GM08714 (cell line): Measurements from ENCODE around the gene GALNTL6.
"Not testable (repeated sequence)": the region's sequence is repeated elsewhere in the genome, so short reads cannot be mapped to it uniquely, and the experiment has no call there.

Source experiments
- H3K4me3 ChIP-seq: fragments of 200-500 bp; sonication (Bioruptor generic); 2 replicates; pipeline ENCODE4 v1.5.1; 2014; ENCODE audit warnings: mild to moderate bottlenecking, low read length, inconsistent platforms
- ZNF274 ChIP-seq: IDR thresholded peaks from 2 replicates; pipeline ENCODE4 v1.6.1; 2012; ENCODE audit warnings: mild to moderate bottlenecking, low read depth, low read length

GALNTL6 gene

GRCh38 chr4:172869621-172870268 lies 1056.5 kb downstream of the GALNTL6 start:
- H3K4me3 ChIP-seq, result no peak overlapping the region
- no peak for TF ChIP-seq ZNF274

DNA sequence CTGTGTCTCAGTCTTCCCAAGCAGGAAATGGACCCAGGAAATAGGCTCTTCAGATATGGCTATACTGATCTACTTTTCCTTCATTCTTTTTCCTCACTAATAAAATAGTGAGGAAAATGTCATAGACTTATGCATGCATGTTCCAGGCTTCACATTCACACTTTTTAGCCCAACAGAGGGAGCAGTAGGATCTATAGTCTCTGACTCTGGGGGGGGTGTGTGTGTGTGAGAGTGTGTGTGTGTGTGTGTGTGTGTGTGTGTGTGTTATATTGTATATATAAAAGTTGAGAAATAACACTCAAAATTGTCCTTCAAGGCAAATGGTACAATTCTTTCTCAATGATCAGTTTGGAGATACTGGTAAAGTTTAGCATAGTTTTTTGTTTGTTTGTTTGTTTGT lies 1058.2 kb downstream of the GALNTL6 start:
- H3K4me3 ChIP-seq, result no peak overlapping the region
- TF ChIP-seq ZNF274, result no peak

DNA sequence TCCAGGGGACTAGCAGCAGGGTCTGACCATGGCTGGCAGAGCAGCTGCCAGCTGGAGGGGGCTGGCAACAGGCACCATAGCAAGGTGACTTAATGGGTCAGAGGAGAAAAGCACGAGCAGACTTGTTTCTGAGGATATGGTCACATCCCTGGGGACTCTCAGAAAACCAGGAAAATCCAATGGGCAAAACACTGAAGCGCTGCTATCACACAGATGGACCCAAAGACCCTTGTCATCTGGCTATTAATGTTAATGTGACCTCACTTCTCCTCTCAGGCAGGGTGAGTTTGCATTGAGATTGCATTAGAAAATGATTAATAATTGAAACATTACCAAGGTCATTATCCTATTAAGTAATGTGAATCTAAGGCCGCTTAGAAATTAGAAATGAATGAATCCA lies 1061.7 kb downstream of the GALNTL6 start:
- no peak overlapping the region for H3K4me3 ChIP-seq
- no peak for TF ChIP-seq ZNF274

DNA sequence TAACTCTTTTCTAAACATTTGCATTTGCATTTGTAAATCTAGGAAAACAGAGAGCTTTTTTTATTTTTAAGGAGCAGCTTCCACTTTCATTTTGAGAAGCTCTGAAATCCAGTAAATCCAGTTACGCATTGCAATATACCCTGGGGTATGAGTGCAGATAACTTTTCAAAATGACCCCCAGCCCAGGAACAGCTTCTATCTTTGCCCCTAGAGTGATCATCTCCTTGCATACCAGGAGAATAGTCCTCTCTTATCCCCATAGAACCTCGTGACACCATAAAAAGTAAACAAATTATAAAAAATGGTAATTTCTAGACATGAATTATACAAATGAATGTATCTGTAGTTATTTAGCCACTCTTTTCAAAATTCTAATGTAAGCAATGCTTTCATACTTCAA lies 1063.2 kb downstream of the GALNTL6 start:
- TF ChIP-seq ZNF274, result no peak
- H3K4me3 ChIP-seq, result no peak overlapping the region

DNA sequence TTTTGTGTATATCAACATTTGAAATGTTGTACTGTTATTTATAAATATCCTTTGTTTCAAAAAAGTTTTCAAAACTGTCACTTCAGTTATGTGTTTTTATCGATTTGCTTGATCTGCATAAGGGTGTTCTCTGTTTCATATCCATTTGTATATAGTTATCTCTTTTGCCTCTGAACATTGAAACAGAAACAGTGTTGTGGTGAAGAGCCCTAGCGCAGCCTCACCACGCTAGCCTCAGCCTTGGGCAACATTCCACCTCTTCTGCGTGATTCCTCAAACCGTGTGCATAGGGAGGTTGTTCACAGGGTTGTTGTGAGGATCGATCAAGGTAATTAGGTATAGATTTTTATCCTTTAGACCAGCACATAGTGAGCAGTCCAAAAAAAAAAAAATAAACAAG lies 1068.4 kb downstream of the GALNTL6 start:
- TF ChIP-seq ZNF274, result no peak
- H3K4me3 ChIP-seq, result no peak overlapping the region

- not testable (repeated sequence) for H3K4me3 ChIP-seq
Observed at GRCh38 chr4:172887358-172887757, 1074.2 kb downstream of the GALNTL6 start.

- TF ChIP-seq ZNF274, result no peak
- H3K4me3 ChIP-seq, result no peak overlapping the region
Observed at GRCh38 chr4:172887959-172888358, 1074.8 kb downstream of the GALNTL6 start.

GRCh38 chr4:172892300-172892699 lies 1079.1 kb downstream of the GALNTL6 start:
- no peak overlapping the region for H3K4me3 ChIP-seq
- no peak for TF ChIP-seq ZNF274

- no peak for TF ChIP-seq ZNF274
- no peak overlapping the region for H3K4me3 ChIP-seq
Observed at GRCh38 chr4:172895699-172896098, 1082.5 kb downstream of the GALNTL6 start.

DNA sequence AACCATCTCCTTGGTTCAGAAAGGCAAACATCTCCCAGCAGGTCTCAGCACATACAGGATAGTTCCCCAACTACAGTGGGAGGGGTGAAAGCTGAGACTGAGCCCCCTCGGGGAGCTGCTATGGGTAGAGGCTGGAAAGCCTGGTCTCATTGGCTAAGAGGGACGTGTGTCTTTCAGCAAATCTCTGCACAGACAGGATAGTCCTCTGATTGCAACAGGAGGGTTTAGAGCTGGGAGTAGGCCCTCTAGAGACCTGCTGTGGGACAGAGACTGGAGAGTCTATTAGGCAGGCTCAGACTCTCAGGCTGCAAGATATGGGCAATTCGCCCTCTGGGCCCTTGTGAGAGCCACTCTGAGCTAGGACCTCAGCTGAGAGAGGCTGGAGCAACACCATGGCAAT lies 1083.8 kb downstream of the GALNTL6 start:
- no peak for TF ChIP-seq ZNF274
- H3K4me3 ChIP-seq, result no peak overlapping the region

GRCh38 chr4:172898715-172899114 lies 1085.5 kb downstream of the GALNTL6 start:
- H3K4me3 ChIP-seq, result no peak overlapping the region

DNA sequence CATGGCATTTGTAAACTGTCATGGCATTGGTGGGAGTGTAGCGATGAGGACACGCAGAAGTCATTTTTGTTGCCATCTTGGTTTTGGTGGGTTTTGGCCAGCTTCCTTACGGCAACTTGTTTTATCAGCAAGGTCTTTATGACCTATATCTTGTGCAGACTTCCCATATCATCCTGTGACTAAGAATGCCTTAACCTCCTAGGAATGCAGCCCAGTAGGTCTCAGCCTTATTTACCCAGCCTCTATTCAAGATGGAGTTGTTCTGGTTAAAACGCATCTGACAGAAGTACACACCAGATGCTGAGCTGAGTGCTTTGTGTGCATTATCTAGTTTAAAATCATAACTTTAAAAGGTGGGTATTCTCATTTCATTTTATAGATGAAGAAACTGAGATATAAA lies 1086.7 kb downstream of the GALNTL6 start:
- TF ChIP-seq ZNF274, result no peak
- H3K4me3 ChIP-seq, result no peak overlapping the region

More at GRCh38 chr4:172898715-172899114, 1085.5 kb downstream of the GALNTL6 start:
- TF ChIP-seq ZNF274, result no peak

DNA sequence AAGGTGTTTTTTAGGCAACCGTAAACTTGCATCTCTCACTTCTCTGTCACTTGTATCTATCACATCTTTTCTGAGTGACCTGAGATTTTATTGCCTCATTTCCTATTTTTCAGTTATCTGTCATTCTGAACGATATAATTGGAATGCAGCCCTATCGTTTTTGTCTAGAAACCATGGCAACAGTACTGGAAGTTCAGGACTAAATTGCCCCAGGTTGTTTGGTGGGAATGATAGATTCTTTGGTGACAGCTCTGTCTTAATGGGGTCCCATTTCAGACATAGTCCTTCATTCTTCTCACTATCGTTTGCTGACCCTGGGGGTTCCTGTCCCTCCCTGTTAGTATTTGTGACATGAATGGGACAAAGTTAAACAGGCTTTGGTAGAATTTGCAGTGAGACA lies 1087.7 kb downstream of the GALNTL6 start:
- no peak for TF ChIP-seq ZNF274
- H3K4me3 ChIP-seq, result no peak overlapping the region

- not testable (repeated sequence) for H3K4me3 ChIP-seq
Observed at GRCh38 chr4:172912468-172912867, 1099.3 kb downstream of the GALNTL6 start.

- not testable (repeated sequence) for H3K4me3 ChIP-seq
Observed at GRCh38 chr4:172917403-172917802, 1104.2 kb downstream of the GALNTL6 start.

DNA sequence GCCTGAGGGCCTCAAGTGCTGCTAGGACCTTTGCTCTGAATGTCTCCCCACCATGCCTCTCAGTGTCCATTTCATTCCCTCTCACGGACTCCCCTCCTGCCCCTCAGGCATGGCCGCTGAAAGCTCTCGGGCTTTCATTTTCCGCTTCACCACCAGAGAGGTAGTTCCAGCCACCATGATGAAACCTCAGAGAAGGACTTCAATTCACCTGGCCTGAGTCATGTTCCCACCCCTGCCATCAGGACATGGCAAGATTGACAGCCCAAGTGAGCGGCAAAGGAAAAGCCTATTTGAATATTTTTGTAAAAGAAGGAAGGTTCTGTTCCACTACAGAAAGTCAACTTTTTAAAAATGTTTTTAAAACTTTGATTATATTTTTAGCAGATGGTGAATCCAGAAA lies 1106.1 kb downstream of the GALNTL6 start:
- H3K4me3 ChIP-seq, result no peak overlapping the region
- TF ChIP-seq ZNF274, result no peak
